HUES6 (cell line): Measurements from ENCODE around the gene STIL.

Experiments used
- H3K27ac ChIP-seq: 2 replicates; pipeline ENCODE4 v1.7.0; 2013; ENCODE audit warnings: low read depth, mild to moderate bottlenecking, low read length, inconsistent platforms
- H3K27me3 ChIP-seq: 2 replicates; pipeline ENCODE4 v1.6.1; 2013; ENCODE audit warnings: low read length; ENCODE audit not compliant: control insufficient read depth, insufficient read depth
- H3K36me3 ChIP-seq: 2 replicates; pipeline ENCODE4 v1.6.1; 2013; ENCODE audit warnings: low read length; ENCODE audit not compliant: control insufficient read depth, insufficient read depth
- H3K4me1 ChIP-seq: 2 replicates; pipeline ENCODE4 v1.6.1; 2013; ENCODE audit warnings: low read length; ENCODE audit not compliant: control insufficient read depth, insufficient read depth
- H3K4me3 ChIP-seq: 2 replicates; pipeline ENCODE4 v1.5.1; 2013; ENCODE audit warnings: low read depth, low read length
- H3K9ac ChIP-seq: one replicate; pipeline ENCODE4 v1.6.1; 2013; ENCODE audit warnings: mild to moderate bottlenecking, low read length
- H3K9me3 ChIP-seq: 2 replicates; pipeline ENCODE4 v1.6.1; 2013; ENCODE audit warnings: low read depth, low read length; ENCODE audit not compliant: control insufficient read depth, insufficient read depth

Gene STIL

GRCh38 chr1:47226839-47227215, 87.1 kb downstream of the STIL start:
- H3K4me1 ChIP-seq = peaks cover 42% of the 10 kb centered on the region
- H3K4me3 ChIP-seq = no peak overlapping the region
- no peak overlapping the region for H3K27ac ChIP-seq
- H3K36me3 ChIP-seq = no peaks in the 10 kb centered on the region
- H3K9me3 ChIP-seq = no peaks in the 10 kb centered on the region
- peaks cover 100% of the 10 kb centered on the region for H3K27me3 ChIP-seq
- H3K9ac ChIP-seq = no peak overlapping the region

GRCh38 chr1:47226121-47226838, 87.7 kb downstream of the STIL start:
- H3K27ac ChIP-seq = no peak overlapping the region
- H3K9me3 ChIP-seq = no peaks in the 10 kb centered on the region
- no peaks in the 10 kb centered on the region for H3K36me3 ChIP-seq
- peaks cover 100% of the 10 kb centered on the region for H3K27me3 ChIP-seq
- peaks cover 38% of the 10 kb centered on the region for H3K4me1 ChIP-seq
- H3K9ac ChIP-seq = no peak overlapping the region
- peak overlapping the region; percentile 48; the same call in 1 of the 2 replicates for H3K4me3 ChIP-seq

- H3K4me1 ChIP-seq = peaks cover 38% of the 10 kb centered on the region
These were observed 88.4 kb downstream of the STIL start for GRCh38 chr1:47225430-47226100.

GRCh38 chr1:47224676-47225399, 89.1 kb downstream of the STIL start:
- no peaks in the 10 kb centered on the region for H3K36me3 ChIP-seq
- peak overlapping the region; percentile 48 for H3K4me3 ChIP-seq
- H3K27me3 ChIP-seq = peaks cover 100% of the 10 kb centered on the region
- no peaks in the 10 kb centered on the region for H3K9me3 ChIP-seq
- H3K27ac ChIP-seq = no peak overlapping the region
- no peak overlapping the region for H3K9ac ChIP-seq
- peaks cover 33% of the 10 kb centered on the region for H3K4me1 ChIP-seq

More at GRCh38 chr1:47225430-47226100, 88.4 kb downstream of the STIL start:
- peak overlapping the region; percentile 48 for H3K4me3 ChIP-seq
- peaks cover 100% of the 10 kb centered on the region for H3K27me3 ChIP-seq
- no peak overlapping the region for H3K9ac ChIP-seq
- no peaks in the 10 kb centered on the region for H3K36me3 ChIP-seq
- no peak overlapping the region for H3K27ac ChIP-seq
- no peaks in the 10 kb centered on the region for H3K9me3 ChIP-seq

- no peak overlapping the region for H3K27ac ChIP-seq
- H3K27me3 ChIP-seq = peaks cover 99% of the 10 kb centered on the region
- H3K36me3 ChIP-seq = no peaks in the 10 kb centered on the region
- H3K4me1 ChIP-seq = peaks cover 26% of the 10 kb centered on the region
- H3K4me3 ChIP-seq = no peak overlapping the region; the same call in 1 of the 2 replicates
- no peaks in the 10 kb centered on the region for H3K9me3 ChIP-seq
- no peak overlapping the region for H3K9ac ChIP-seq
These were observed 89.8 kb downstream of the STIL start for GRCh38 chr1:47223921-47224675.

GRCh38 chr1:47223174-47223920, 90.6 kb downstream of the STIL start:
- H3K9me3 ChIP-seq = no peaks in the 10 kb centered on the region
- peaks cover 18% of the 10 kb centered on the region for H3K4me1 ChIP-seq
- no peak overlapping the region for H3K4me3 ChIP-seq
- no peak overlapping the region for H3K9ac ChIP-seq
- no peak overlapping the region for H3K27ac ChIP-seq
- H3K36me3 ChIP-seq = no peaks in the 10 kb centered on the region
- H3K27me3 ChIP-seq = peaks cover 99% of the 10 kb centered on the region

GRCh38 chr1:47222476-47222875, 91.5 kb downstream of the STIL start:
- no peak overlapping the region for H3K27ac ChIP-seq
- H3K4me1 ChIP-seq = peaks cover 18% of the 10 kb centered on the region
- H3K36me3 ChIP-seq = no peaks in the 10 kb centered on the region
- H3K9me3 ChIP-seq = no peaks in the 10 kb centered on the region
- peaks cover 99% of the 10 kb centered on the region for H3K27me3 ChIP-seq
- H3K4me3 ChIP-seq = no peak overlapping the region
- no peak overlapping the region for H3K9ac ChIP-seq

- Histone ChIP-seq H3K36me3 (no peaks in the 10 kb centered on the region), H3K27me3 (peaks cover 89% of the 10 kb centered on the region), H3K9ac (no peak overlapping the region), H3K9me3 (no peaks in the 10 kb centered on the region), H3K27ac (no peak overlapping the region), H3K4me1 (peaks cover 9% of the 10 kb centered on the region), H3K4me3 (no peak overlapping the region)
These were observed 94.2 kb downstream of the STIL start for GRCh38 chr1:47219590-47220220.

GRCh38 chr1:47219001-47219400, 94.9 kb downstream of the STIL start:
- Histone ChIP-seq H3K4me1 (peaks cover 4% of the 10 kb centered on the region; the same call in 1 of the 2 replicates), H3K27ac (no peak overlapping the region), H3K27me3 (peaks cover 89% of the 10 kb centered on the region), H3K9ac (no peak overlapping the region), H3K36me3 (no peaks in the 10 kb centered on the region), H3K9me3 (no peaks in the 10 kb centered on the region), H3K4me3 (no peak overlapping the region)
